GM18499 (cell line): ENCODE measurements around the gene GPR37.

Experiments used
- ATAC-seq: cut with Tn5 transposase; IDR thresholded peaks from one replicate; pipeline ENCODE4 v1.9.1; 2021; ENCODE audit warnings: moderate number of reproducible peaks; ENCODE audit not compliant: insufficient read depth, unreplicated experiment

The GPR37 gene

DNA sequence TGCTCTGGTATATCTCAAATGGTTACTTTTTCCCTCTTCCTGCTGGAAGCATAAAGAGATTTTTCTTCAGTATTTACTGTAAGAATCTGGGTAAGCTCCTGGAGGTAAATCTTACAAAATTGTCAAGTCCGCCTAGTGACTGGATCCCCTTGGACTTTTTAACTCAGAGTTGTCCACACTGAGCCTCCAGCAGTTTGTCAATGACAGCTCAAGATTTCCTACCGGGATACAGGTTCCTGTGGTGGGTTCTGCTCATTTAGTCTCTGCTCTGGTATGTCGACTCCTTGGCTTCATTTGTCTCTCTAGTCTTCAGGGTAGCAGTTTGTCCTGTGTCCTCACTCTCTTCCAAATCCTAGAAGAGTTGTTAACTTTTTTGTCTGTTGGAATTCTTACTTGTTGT lies 27.0 kb downstream of the GPR37 start:
- no peak for ATAC-seq

DNA sequence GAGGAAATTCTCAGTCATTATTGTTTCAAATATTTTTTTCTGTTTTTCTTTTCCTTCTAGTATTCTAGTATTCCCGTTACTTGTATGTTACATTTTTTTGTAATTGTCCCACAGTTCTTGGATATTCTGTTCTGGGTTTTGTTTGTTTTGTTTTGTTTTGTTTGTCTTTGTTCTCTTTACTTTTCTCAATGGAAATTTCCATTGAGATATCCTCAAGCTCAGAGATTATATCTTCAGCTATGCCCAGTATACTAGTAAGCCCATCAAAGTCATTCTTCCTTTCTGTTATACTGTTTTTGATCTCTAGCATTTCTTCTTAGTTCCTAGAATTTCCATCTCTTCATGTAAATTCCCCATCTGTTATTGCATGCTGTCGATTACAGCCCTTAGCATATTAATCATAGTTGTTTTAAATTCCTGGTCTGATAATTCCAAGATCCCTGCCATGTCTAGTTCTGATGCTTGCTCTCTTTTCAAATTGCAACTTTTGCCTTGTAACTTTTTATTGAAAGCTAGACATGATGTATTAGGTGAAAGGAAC lies 27.8 kb downstream of the GPR37 start:
- no peak for ATAC-seq

DNA sequence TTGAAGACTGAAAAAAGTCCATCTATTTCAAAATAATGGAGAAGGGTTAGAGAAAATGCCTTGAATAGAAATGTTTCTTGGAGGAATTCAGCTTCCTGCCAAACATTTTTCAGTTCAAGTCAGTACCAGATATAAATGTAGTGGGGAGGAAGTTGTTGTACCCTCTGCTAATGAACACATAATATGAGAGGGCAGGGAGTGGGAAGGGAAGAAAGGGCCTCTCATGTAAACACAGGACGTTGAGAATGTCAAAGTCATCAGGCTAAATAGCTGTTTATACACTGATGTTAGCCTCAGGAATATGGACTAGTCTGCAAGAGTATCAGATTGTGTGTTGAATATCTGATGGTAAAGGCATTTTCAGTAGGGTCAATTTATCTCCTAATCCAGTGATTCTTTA lies 37.0 kb downstream of the GPR37 start:
- ATAC-seq = no peak

DNA sequence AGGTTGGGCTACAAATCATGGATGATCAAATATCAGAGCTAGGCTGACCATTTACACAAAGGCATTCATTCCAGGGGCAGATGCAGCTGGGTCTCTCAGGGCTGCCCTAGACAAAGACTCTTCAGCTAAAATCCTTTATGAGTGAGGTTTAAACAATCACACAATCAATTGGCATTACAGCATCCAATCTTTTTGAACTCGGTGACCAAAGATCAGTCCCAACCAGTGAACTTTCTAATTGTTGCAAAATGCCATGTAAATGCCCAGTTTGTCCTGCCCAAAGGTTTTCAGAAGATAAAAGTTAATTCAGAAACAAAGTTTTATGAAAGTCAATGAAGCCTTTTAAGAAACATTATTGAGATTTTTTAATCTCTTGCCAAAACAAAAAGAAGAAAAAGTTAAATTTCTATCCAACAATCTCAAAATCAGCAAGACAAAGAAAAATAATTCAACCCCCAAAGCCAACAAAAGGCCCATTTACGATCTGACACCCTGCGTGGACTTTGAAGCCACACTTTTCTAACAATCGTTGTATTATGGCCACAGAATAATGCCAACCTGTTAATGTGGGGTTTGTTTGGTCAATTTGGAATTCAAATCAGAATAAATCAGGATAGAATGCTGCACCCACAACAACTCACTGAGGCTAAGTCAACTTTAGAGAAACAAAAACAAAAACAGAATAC lies 40.9 kb downstream of the GPR37 start:
- ATAC-seq = no peak

DNA sequence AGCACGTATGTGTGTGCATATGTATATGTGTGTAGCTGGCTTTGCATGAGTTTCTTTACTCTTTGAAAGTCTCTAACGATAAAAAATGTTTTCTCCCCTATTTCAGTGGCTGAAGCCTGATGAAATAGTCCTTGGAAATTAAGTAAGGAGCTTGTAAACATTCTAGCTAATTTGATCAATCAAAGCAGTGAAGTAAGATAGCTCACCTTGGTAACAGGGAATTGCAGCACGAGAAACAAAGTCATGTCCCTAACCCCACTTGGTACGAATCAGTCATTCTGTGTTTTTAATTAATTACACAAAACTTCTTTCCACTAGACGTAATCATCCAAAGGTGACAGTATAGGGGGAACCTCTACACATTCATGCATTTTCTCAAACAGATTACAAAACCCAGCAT lies 41.5 kb downstream of the GPR37 start:
- ATAC-seq = no peak

DNA sequence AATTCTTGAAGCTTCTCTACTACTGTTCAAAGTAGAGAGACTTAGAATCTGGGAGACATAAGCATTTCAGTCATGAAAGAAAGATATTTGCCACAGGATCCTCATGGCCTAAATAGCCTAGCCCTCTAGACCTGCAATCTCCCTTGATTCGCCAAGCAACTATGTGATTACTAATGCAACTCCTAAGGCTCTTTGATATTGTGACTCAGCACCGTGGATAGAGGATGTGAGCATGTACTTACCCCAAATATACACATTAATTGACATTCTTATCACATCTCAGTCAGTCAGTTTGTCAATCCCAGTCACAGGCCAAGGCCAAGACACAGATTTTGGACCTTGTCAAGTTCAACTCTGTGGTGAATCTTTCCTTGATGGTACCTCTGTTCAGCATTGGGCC lies 42.6 kb downstream of the GPR37 start:
- ATAC-seq = no peak

DNA sequence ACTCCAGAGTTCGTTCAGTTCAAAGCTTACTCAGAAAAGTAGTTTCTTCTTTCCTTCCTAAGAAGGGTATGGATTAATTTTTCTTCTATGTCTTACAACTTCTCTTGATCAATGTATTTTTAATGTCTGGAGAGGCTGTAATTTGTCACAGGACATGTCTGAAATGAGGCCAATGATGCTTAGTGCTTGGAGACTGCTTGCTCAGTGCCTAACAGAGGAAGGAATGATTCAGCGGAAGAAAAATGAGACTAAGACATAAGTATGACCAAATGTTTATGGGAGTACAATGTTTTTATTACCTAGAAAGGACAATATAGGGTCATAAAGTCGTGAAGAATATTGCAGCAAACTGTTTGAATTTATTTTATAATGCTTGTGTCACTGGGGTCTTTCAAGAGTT lies 43.3 kb downstream of the GPR37 start:
- no peak for ATAC-seq

DNA sequence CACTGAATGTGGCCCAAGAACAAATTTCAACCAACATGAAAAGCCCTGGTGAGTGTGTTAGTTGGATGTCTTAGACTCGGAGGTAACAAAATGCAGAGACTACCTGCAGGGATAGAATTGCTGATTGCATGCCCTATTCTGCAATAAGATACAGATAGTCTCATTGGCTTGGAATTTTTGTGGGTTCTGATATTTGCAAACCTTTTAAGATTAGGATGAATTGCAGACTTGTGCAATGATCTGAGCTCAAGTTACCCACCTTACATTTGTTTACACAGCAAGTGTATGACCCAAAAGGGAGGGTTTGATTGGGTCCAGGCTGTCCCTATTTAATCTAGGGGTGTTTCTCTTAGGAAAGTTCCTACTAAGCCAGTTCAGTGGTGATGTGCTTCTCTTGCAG lies 45.4 kb downstream of the GPR37 start:
- no peak for ATAC-seq

DNA sequence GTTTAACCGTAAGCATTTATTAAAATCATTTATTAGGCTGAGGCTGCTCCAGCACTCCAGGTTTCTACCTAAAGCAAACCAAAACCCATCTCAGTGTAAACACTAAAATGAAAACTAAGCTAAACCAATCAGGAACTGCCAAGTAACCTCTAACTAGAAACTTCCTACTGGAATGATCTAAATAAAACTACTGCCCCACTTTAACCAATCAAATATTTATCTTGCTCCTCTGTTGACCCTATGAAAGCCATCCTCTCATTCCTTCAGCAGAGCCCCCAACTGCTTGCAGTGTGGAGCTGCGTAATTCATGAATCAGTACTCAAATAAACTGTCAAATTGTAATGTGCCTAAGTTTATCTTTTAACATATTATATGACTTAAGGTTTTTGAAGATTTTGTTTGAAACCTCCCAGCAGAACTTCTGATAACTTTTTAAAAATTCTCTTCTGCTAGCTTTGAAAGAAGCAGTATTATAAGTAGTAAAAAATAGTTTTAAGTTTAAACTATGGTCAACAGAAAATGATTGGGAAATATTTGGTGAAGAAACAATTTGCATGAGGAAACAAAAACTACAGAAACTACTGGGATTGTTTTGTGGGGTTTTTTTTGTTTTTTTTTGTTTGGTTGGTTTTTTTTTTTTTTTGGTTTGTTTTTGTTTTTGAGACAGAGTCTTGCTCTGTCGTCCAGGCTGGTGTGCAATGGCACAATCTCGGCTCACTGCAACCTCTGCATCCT lies 47.4 kb downstream of the GPR37 start:
- ATAC-seq = no peak

DNA sequence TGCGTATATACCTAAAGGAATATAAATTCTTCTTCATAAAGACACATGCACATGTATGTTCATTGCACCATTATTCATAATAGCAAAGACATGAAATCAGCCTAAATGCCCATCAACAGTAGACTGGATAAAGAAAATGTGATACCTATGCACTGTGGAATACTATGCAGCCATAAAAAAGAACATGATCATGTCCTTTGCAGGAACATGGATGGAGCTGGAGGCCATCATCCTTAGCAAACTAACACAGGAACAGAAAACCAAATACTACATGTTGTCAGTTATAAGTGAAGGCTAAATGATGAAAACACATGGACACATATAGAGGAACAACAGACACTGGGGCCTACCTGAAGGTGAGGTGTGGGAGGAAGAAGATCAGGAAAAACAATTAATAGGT lies 48.7 kb downstream of the GPR37 start:
- ATAC-seq = no peak

DNA sequence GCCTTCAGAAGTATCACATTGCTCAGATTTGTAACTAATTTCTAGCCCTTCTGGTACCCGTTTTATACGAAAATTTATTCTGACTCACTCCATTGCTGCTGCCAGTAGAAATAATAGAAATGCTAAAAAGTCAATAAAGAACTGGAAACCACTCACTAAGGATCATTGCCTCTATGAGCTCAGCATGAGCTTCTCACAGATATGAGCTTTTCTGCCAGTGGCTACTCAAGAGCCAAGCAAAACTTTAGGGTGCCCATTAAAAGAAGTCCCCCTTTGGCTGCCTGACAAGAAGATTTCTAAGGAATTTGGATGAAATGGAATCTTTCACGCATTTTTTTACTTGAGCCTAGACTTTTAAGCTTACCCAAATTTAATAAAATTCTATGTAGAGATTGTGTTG lies 52.5 kb downstream of the GPR37 start:
- no peak for ATAC-seq

DNA sequence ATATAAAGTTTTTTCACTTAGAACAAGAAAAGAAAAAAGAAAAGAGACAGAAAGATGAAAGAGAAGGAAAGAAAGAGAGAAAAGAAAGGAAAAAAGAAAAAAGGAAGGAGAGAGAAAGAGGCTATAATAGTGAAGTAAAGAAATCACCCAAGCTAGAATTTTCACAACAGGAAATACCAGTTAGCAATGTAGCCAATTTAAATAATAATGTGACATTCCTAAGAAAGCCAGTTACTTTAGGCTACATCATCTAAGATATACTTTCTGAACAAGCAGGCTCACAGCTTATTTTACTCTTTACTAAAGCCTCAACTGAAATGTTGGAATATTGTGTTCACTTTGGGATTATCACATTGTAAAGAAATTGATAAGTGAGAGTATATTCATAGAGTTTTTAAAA lies 53.6 kb downstream of the GPR37 start:
- ATAC-seq = no peak

DNA sequence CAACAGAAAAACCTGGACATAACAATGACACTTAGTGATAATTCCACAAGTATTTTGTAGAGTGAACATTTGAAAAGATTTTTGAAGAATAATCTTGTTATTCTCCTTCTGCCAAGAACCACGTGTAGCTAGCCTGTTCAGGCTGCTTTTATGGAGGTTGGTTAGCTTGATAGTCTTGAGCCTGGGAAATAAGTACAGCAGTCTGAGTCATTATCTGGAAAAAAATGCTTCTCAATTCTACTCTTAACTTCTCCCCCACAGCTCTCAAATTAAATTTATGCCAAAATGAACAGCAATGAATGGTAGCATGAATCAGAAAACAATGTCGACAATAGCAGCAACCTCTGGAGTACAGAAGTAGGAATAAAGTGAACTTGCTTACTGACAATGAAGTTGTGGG lies 63.2 kb downstream of the GPR37 start:
- ATAC-seq = no peak

DNA sequence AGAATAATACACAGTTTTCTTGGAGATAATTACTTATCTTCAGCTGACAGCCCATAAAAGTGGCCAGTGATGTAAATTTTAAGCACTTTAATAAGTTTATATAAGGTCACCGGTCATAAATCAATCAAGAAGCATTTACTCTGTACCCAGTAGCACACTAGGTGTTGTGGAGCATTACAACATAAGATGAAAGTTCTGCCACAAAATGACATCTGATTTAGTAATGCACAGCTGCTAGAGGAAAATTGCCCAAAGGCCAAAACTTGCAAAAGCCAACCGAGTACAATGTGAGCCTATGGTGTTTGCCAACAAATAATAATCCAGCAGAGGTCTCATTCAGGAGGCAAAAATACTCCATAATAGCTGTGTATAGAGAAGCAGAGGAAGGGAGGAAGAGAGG lies 63.6 kb downstream of the GPR37 start:
- ATAC-seq = no peak

DNA sequence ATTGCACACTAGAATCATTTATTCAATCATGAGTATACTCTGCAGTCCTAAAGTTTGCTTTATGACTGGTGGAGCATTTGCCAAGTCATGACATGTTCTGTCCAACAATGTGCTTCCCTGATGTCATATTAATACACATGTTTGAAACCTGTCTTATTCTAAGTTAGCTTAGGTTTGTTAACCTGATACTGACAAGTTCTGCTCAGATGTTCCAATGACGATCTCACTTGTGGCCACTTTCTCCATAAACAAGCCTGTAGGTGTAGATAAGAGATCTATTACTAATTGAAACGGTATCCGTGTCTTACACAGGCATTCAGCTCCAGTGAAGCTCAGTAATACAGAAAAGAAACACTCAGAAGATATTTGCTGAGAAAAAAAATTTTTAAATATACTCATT lies 64.9 kb downstream of the GPR37 start:
- no peak for ATAC-seq

DNA sequence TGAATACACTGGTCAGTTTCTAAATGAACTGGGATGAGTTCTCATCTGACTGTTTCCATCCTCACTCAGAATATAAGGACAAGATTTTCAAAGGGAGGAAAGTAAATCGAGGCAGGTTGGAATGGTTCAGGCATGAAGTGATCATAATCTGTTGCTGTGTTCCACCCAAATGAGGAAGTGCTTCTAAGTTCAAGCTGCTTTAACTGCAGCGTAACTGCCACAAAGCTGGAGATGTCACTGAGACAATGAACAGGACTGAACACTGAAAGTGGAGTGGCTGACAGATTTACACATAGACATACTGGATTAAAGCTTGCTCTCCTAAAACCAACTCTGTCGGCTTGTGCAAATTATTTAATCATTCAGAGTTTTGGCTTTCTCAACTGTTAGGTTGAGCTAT lies 66.6 kb downstream of the GPR37 start:
- no peak for ATAC-seq

DNA sequence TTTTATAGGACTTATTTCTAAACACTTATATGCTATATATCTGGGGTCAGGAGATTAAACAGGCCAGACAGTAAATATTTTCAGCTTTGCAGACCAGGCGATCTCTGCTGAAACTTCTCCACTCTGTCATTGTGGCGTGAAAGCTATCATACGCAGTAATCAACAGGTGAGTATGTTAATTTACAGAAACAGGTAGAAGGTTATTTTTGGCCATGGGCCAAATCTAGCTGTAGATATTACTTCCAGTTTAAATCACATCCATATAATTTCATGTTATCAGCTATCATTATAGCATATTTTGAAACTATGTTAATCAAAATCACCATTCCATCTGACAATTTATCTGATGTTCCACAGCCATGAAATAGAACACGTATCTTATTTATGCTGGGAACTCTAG lies 67.8 kb downstream of the GPR37 start:
- ATAC-seq = no peak
